Lung (tissue), 12 donors: ENCODE data around the gene IFITM10. TPM values are rescaled to one million over a fixed set of nuclear protein-coding genes. Genes with fewer than 3 reads are reported as not detected.

Source experiments
- ATAC-seq: fragments of 200-7000 bp; cut with Tn5 transposase; one replicate; pipeline ENCODE4 v1.9.1; 2020; ENCODE audit warnings: moderate number of reproducible peaks; ENCODE audit not compliant: insufficient read depth, low FRiP score
- DNase-seq, 3 donors: peaks; one replicate each; pipeline ENCODE4 v3.0.0-alpha.2; 2013 to 2017
- H3K27ac ChIP-seq, 2 donors: one replicate each; pipeline ENCODE4 v1.5.1; 2013; ENCODE audit warnings: mild to moderate bottlenecking in 2 of 2, moderate library complexity in 2 of 2, control low read depth in 1 of 2, inconsistent platforms in 1 of 2, low read depth in 1 of 2, low read length in 1 of 2
- H3K27me3 ChIP-seq, 3 donors: one replicate each; pipeline ENCODE4 v1.5.1; 2013; ENCODE audit warnings: low read length in 2 of 3; ENCODE audit not compliant: control insufficient read depth in 3 of 3, insufficient read depth in 3 of 3
- H3K36me3 ChIP-seq, 4 donors: one replicate each; pipeline ENCODE4 v1.5.1; 2013; ENCODE audit warnings: low read length in 4 of 4, mild to moderate bottlenecking in 1 of 4, moderate library complexity in 1 of 4; ENCODE audit not compliant: control insufficient read depth in 4 of 4, insufficient read depth in 4 of 4
- H3K4me1 ChIP-seq, 5 donors: one replicate each; pipeline ENCODE4 v1.5.1; 2013; ENCODE audit warnings: low read length in 5 of 5, mild to moderate bottlenecking in 2 of 5, moderate library complexity in 1 of 5; ENCODE audit not compliant: control insufficient read depth in 5 of 5, insufficient read depth in 5 of 5
- H3K4me3 ChIP-seq: one replicate; pipeline ENCODE4 v1.5.1; 2013; ENCODE audit warnings: mild to moderate bottlenecking, control low read depth, moderate library complexity
- H3K9ac ChIP-seq, 2 donors: one replicate each; pipeline ENCODE4 v1.5.1; 2013; ENCODE audit warnings: low read length in 2 of 2, control low read depth in 1 of 2; ENCODE audit not compliant: insufficient read depth in 1 of 2
- H3K9me3 ChIP-seq, 4 donors: one replicate each; pipeline ENCODE4 v1.5.1; 2013; ENCODE audit warnings: low read length in 3 of 4, mild to moderate bottlenecking in 1 of 4, moderate library complexity in 1 of 4; ENCODE audit not compliant: control insufficient read depth in 4 of 4, insufficient read depth in 3 of 4
- WGBS, 2 donors: extraction: QIAGEN DNeasy Blood & Tissue Kit; methylation state at CpG; one replicate each; pipeline ENCODE4 v1.1.7; 2013; 5-methylcytosine and 5-hydroxymethylcytosine counted together
- polyA plus RNA-seq, 2 donors: library from polyadenylated mRNA; stranded (reverse); fragments of 200-250 nt; gene quantifications; one replicate each; pipeline ENCODE4 v1.2.1, GENCODE V29; 2013
- total RNA-seq, 2 donors: library from RNA; depleted of rRNA in 1 of 2; stranded (reverse); fragments of >200 nt in 1 of 2; gene quantifications; one replicate each; pipeline ENCODE4 v1.2.1, GENCODE V29; 2014 to 2021
- TF ChIP-seq, protein P1 (sequence below): IDR thresholded peaks from 2 replicates; pipeline ENCODE4 v1.5.1; 2012; ENCODE audit warnings: mild to moderate bottlenecking; ENCODE audit errors: control extremely low read depth, extremely low read depth
- donor health status: control.
- donor health status: control.
- donor health status: Bipolar disorder and iron deficiency.
- donor health status: healthy.
- donor health status: DM: yes; HTN: yes; CAD: no.

IFITM10 gene
- total and polyA plus RNA-seq, 4 donors = 0.40 to 18.8 (median 2.7) TPM

DNA sequence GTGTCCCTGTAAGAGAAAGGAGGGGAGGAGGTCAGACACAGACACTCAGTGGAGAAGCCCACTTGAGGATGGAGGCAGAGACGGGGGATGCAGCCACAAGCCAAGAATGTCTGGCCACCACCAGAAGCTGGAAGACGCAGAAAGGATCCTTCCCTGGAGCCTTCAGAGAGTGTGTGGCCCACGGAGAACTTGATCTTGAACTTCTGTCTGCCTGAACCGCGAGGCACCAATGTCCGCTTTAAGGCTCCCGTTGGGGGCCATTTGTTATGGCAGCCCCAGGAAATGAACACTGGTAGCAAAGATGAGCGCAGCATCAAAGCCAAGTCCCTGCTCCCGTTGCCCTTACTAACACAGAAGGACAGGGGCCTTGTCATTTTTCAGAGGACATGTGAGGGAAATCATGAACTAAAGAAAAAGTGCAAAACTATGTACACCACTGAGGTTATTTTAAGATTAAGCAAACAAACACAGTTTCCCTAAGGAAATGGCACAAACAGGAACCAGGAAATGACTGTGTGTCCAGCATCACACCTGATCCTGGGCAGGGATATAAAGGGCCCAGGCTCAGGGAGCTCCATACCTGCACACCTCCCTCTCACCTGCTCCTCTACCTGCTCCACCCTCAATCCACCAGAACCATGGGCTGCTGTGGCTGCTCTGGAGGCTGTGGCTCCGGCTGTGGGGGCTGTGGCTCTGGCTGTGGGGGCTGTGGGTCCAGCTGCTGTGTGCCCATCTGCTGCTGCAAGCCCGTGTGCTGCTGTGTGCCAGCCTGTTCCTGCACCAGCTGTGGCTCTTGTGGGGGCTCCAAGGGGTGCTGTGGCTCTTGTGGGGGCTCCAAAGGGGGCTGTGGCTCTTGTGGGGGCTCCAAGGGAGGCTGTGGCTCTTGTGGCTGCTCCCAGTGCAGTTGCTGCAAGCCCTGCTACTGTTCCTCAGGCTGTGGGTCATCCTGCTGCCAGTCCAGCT is 53.5 kb downstream of the IFITM10 start, which contains the start of gene KRTAP5-6:
Gene KRTAP5-6 (plus strand): TSS at position 588 of the 963 bp plus-strand sequence. CDS start 51 bp downstream, at position 639.
- no peak for DNase-seq
- Histone ChIP-seq H3K9ac (no peak within 1 kb of the TSS), H3K4me1 (peaks cover 0 to 13% (median 6%) of the 10 kb centered on the region in 5 donors), H3K4me3 (no peak within 1 kb of the TSS), H3K27ac (no peak within 1 kb of the TSS), H3K9me3 (peaks cover 0 to 2% (median 0%) of the 10 kb centered on the region in 4 donors), H3K27me3 (no peaks in the 10 kb centered on the region), H3K36me3 (no peaks in the 10 kb centered on the region)
- TF ChIP-seq, protein P1, sequence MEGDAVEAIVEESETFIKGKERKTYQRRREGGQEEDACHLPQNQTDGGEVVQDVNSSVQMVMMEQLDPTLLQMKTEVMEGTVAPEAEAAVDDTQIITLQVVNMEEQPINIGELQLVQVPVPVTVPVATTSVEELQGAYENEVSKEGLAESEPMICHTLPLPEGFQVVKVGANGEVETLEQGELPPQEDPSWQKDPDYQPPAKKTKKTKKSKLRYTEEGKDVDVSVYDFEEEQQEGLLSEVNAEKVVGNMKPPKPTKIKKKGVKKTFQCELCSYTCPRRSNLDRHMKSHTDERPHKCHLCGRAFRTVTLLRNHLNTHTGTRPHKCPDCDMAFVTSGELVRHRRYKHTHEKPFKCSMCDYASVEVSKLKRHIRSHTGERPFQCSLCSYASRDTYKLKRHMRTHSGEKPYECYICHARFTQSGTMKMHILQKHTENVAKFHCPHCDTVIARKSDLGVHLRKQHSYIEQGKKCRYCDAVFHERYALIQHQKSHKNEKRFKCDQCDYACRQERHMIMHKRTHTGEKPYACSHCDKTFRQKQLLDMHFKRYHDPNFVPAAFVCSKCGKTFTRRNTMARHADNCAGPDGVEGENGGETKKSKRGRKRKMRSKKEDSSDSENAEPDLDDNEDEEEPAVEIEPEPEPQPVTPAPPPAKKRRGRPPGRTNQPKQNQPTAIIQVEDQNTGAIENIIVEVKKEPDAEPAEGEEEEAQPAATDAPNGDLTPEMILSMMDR = no peak
- no peak for ATAC-seq
- WGBS, 2 donors = 73 to 82% methylated on average over 11 of the region's 11 CpGs

- Histone ChIP-seq H3K9me3 (peaks cover 0 to 2% (median 0%) of the 10 kb centered on the region in 4 donors), H3K9ac (no peak overlapping the region), H3K27me3 (peaks cover 0 to 5% (median 0%) of the 10 kb centered on the region in 3 donors), H3K27ac (no peak overlapping the region), H3K36me3 (no peaks in the 10 kb centered on the region), H3K4me1 (peaks cover 0 to 22% (median 8%) of the 10 kb centered on the region in 5 donors), H3K4me3 (no peak overlapping the region)
- DNase-seq (no peak), ATAC-seq (no peak)
- TF ChIP-seq, protein P1 = no peak
- 93 to 96% methylated on average over 3 of the region's 3 CpGs for WGBS, 2 donors
Measured at GRCh38 chr11:1695548-1696108, 54.8 kb downstream of the IFITM10 start.

GRCh38 chr11:1694846-1695547 is 55.4 kb downstream of the IFITM10 start:
- 88 to 97% methylated on average over 15 of the region's 15 CpGs for WGBS, 2 donors
- ATAC-seq = no peak
- Histone ChIP-seq H3K4me3 (no peak overlapping the region), H3K9ac (no peak overlapping the region), H3K36me3 (no peaks in the 10 kb centered on the region), H3K9me3 (peaks cover 0 to 2% (median 0%) of the 10 kb centered on the region in 4 donors), H3K27me3 (peaks cover 0 to 5% (median 0%) of the 10 kb centered on the region in 3 donors), H3K4me1 (peaks cover 0 to 22% (median 8%) of the 10 kb centered on the region in 5 donors), H3K27ac (no peak overlapping the region)
- TF ChIP-seq, protein P1 = no peak
- no peak for DNase-seq
